Neural progenitor cell (in vitro differentiated cells): ENCODE data around the gene RADX. TPM values are rescaled to one million over a fixed set of nuclear protein-coding genes. Genes with fewer than 3 reads are reported as not detected.
"Not testable (repeated sequence)": the region's sequence is repeated elsewhere in the genome, so short reads cannot be mapped to it uniquely, and the experiment has no call there.

ENCODE experiments used
- DNase-seq: peaks from one replicate; pipeline ENCODE4 v3.0.0-alpha.2; 2016; ENCODE audit warnings: low spot score
- H2AFZ ChIP-seq: fragments of 200-600 bp; sonication (generic); replicated peaks from 2 replicates; pipeline ENCODE4 v1.6.1; 2016; ENCODE audit warnings: antibody characterized with exemption
- H3F3A ChIP-seq: fragments of 200-600 bp; sonication (generic); 2 replicates; pipeline ENCODE4 v1.6.1; 2016; ENCODE audit warnings: antibody characterized with exemption, low read depth
- H3K27ac ChIP-seq: fragments of 200-600 bp; sonication (generic); 2 replicates; pipeline ENCODE4 v1.5.1; 2016; ENCODE audit warnings: mild to moderate bottlenecking
- H3K27me3 ChIP-seq: fragments of 200-600 bp; sonication (generic); 2 replicates; pipeline ENCODE4 v1.6.1; 2016; ENCODE audit warnings: mild to moderate bottlenecking, moderate library complexity
- H3K36me3 ChIP-seq: fragments of 200-600 bp; sonication (generic); 2 replicates; pipeline ENCODE4 v1.5.1; 2016
- H3K4me1 ChIP-seq: fragments of 200-600 bp; sonication (generic); 2 replicates; pipeline ENCODE4 v1.6.1; 2016; ENCODE audit warnings: mixed run types
- H3K4me2 ChIP-seq: fragments of 200-600 bp; sonication (generic); 2 replicates; pipeline ENCODE4 v1.6.1; 2016
- H3K4me3 ChIP-seq: fragments of 200-600 bp; sonication (generic); 2 replicates; pipeline ENCODE4 v1.5.1; 2016
- H3K79me2 ChIP-seq: fragments of 200-600 bp; sonication (generic); 2 replicates; pipeline ENCODE4 v1.6.1; 2016; ENCODE audit warnings: low read depth
- H3K9ac ChIP-seq: fragments of 200-600 bp; sonication (generic); 2 replicates; pipeline ENCODE4 v1.6.1; 2016
- H3K9me3 ChIP-seq: fragments of 200-600 bp; sonication (generic); 2 replicates; pipeline ENCODE4 v1.5.1; 2016; ENCODE audit warnings: low read depth
- H4K20me1 ChIP-seq: fragments of 200-600 bp; sonication (generic); 2 replicates; pipeline ENCODE4 v1.6.1; 2016; ENCODE audit warnings: low read depth
- H3K27ac Mint-ChIP-seq: 3 replicates; pipeline ENCODE4 v1.8.0; 2021; ENCODE audit warnings: mixed read lengths
- H3K27me3 Mint-ChIP-seq: 2 replicates; pipeline ENCODE4 v1.8.0; 2022; ENCODE audit warnings: low read depth, mild to moderate bottlenecking, inconsistent platforms, moderate library complexity, mixed read lengths; ENCODE audit not compliant: insufficient read depth
- H3K36me3 Mint-ChIP-seq: 3 replicates; pipeline ENCODE4 v1.8.0; 2021; ENCODE audit warnings: mixed read lengths
- H3K4me1 Mint-ChIP-seq: 3 replicates; pipeline ENCODE4 v1.8.0; 2021; ENCODE audit warnings: mixed read lengths
- H3K4me3 Mint-ChIP-seq: 3 replicates; pipeline ENCODE4 v1.8.0; 2021; ENCODE audit warnings: mild to moderate bottlenecking, moderate library complexity, mixed read lengths
- H3K9me3 Mint-ChIP-seq: 3 replicates; pipeline ENCODE4 v1.8.0; 2020; ENCODE audit warnings: mixed read lengths
- CTCF ChIP-seq: fragments of 200-600 bp; sonication (generic); IDR thresholded peaks from 2 replicates; pipeline ENCODE4 v1.5.1; 2017; ENCODE audit warnings: antibody characterized with exemption, mild to moderate bottlenecking
- EZH2 ChIP-seq: fragments of 200-600 bp; sonication (generic); IDR thresholded peaks from 2 replicates; pipeline ENCODE4 v1.6.1; 2017; ENCODE audit warnings: antibody characterized with exemption, mild to moderate bottlenecking, moderate library complexity
- EZH2phosphoT487 ChIP-seq: fragments of 200-600 bp; sonication (generic); IDR thresholded peaks from 2 replicates; pipeline ENCODE4 v1.6.1; 2017; ENCODE audit warnings: antibody characterized with exemption
- total RNA-seq: library from RNA; depleted of rRNA; stranded (reverse); fragments of >200 nt; gene quantifications from 2 replicates; pipeline ENCODE4 v1.2.3, GENCODE V29; 2015; ENCODE audit warnings: low replicate concordance

The RADX gene
- total RNA-seq, 1 donor from 2014 or later, result 14.2 TPM

DNA sequence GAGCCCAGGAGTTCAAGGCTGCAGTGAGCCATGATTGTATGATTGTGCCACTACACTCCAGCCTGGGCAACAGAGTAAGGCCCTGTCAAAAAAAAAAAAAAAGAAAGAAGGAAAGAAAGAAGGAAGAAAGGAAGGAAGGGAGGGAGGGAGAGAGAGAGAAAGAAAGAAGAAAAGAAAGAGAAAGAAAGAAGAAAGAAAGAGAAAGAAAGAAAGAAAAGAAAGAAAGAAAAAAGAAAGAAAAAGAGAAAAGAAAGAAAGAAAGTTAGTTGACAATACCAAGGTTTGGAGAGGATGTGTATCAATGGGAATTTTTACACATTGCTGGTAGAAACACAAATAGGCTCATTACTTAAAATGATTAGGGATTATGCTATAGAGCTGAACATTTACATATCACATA lies 19.8 kb downstream of the RADX start:
- H3K9me3 Mint-ChIP-seq, result no peaks in the 10 kb centered on the region
- DNase-seq, result no peak
- H3K27ac Mint-ChIP-seq, result no peak overlapping the region
- Histone ChIP-seq H3K4me3 (no peak overlapping the region), H3K9me3 (no peaks in the 10 kb centered on the region), H2AFZ (no peak overlapping the region), H3K27me3 (no peaks in the 10 kb centered on the region), H3K9ac (no peak overlapping the region), H3K36me3 (no peaks in the 10 kb centered on the region), H4K20me1 (no peaks in the 10 kb centered on the region), H3F3A (no peaks in the 10 kb centered on the region), H3K4me1 (no peaks in the 10 kb centered on the region), H3K79me2 (no peaks in the 10 kb centered on the region), H3K27ac (no peak overlapping the region), H3K4me2 (no peak overlapping the region)
- no peaks in the 10 kb centered on the region for H3K4me1 Mint-ChIP-seq
- no peak for TF ChIP-seq EZH2phosphoT487
- TF ChIP-seq CTCF, result no peak
- TF ChIP-seq EZH2, result no peak
- peaks cover 2% of the 10 kb centered on the region for H3K36me3 Mint-ChIP-seq
- H3K4me3 Mint-ChIP-seq, result no peak overlapping the region
- H3K27me3 Mint-ChIP-seq, result no peaks in the 10 kb centered on the region

GRCh38 chrX:106649523-106650428 lies 38.0 kb downstream of the RADX start:
- Histone ChIP-seq H4K20me1 (no peaks in the 10 kb centered on the region), H3F3A (no peaks in the 10 kb centered on the region), H3K27ac (no peak overlapping the region), H3K4me3 (no peak overlapping the region), H3K4me2 (no peak overlapping the region), H3K4me1 (no peaks in the 10 kb centered on the region), H3K36me3 (no peaks in the 10 kb centered on the region), H2AFZ (no peak overlapping the region), H3K9me3 (peaks cover 3% of the 10 kb centered on the region), H3K27me3 (no peaks in the 10 kb centered on the region), H3K9ac (no peak overlapping the region), H3K79me2 (no peaks in the 10 kb centered on the region)
- Mint-ChIP-seq H3K4me1 (no peaks in the 10 kb centered on the region), H3K9me3 (no peaks in the 10 kb centered on the region), H3K4me3 (no peak overlapping the region), H3K27ac (no peak overlapping the region), H3K36me3 (peaks cover 8% of the 10 kb centered on the region), H3K27me3 (no peaks in the 10 kb centered on the region)
- no peak for DNase-seq
- no peak for TF ChIP-seq EZH2
- no peak for TF ChIP-seq EZH2phosphoT487

DNA sequence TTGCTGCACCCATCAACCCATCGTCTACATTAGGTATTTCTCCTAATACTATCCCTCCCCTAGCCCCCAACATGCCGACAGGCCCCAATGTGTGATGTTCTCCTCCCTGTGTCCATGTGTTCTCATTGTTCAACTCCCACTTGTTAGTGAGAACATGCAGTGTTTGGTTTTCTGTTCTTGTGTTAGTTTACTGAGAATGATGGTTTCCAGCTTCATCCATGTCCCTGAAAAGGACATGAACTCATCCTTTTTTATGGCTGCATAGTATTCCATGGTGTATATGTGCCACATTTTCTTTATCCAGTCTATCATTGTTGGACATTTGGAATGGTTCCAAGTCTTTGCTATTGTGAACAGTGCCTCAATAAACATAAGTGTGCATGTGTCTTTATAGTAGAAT lies 41.8 kb downstream of the RADX start:
- not testable (repeated sequence) for H3K79me2 ChIP-seq, H3K4me3 Mint-ChIP-seq, H4K20me1 ChIP-seq, H3K27ac ChIP-seq, H3K4me1 Mint-ChIP-seq, H3K9me3 ChIP-seq, H3K27me3 Mint-ChIP-seq, H3K9ac ChIP-seq, H3K27ac Mint-ChIP-seq, DNase-seq, H3F3A ChIP-seq, H3K4me1 ChIP-seq, H3K9me3 Mint-ChIP-seq, H3K27me3 ChIP-seq, H2AFZ ChIP-seq, H3K36me3 ChIP-seq, H3K4me3 ChIP-seq, H3K4me2 ChIP-seq
- peaks cover 14% of the 10 kb centered on the region for H3K36me3 Mint-ChIP-seq

DNA sequence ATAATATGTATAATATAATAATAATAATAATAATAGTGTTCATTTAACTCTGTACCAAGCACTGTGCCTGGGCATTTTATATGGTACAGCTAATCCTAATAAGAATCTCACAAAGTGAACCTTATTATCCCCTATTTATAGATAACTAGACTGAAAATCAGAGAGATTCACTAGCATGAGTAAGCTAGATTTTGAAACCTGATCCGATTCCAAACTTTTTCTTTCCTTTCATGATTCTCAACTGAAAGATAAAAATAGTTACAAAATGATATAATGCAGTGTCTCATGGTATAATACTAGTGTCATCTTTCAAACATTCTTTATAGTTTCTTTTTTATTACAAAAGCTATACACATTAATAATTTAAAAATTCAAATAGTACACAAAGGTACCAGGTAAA lies 58.9 kb downstream of the RADX start:
- Histone ChIP-seq H3K9me3 (no peaks in the 10 kb centered on the region), H3K36me3 (no peaks in the 10 kb centered on the region), H3K4me2 (no peak overlapping the region), H3K4me1 (no peaks in the 10 kb centered on the region), H3K27me3 (no peaks in the 10 kb centered on the region), H4K20me1 (no peaks in the 10 kb centered on the region), H2AFZ (no peak overlapping the region), H3K4me3 (no peak overlapping the region), H3K27ac (no peak overlapping the region), H3K9ac (no peak overlapping the region), H3F3A (no peaks in the 10 kb centered on the region), H3K79me2 (no peaks in the 10 kb centered on the region)
- TF ChIP-seq EZH2phosphoT487 (no peak), EZH2 (no peak), CTCF (no peak)
- no peaks in the 10 kb centered on the region for H3K4me1 Mint-ChIP-seq
- H3K27me3 Mint-ChIP-seq, result peaks cover 4% of the 10 kb centered on the region
- H3K9me3 Mint-ChIP-seq, result no peaks in the 10 kb centered on the region
- H3K27ac Mint-ChIP-seq, result no peak overlapping the region
- H3K4me3 Mint-ChIP-seq, result no peak overlapping the region
- H3K36me3 Mint-ChIP-seq, result peaks cover 9% of the 10 kb centered on the region
- no peak for DNase-seq
